ENCODE data around the gene RUNDC1. TPM values are rescaled to one million over a fixed set of nuclear protein-coding genes. Genes with fewer than 3 reads are reported as not detected.

The RUNDC1 gene
- total RNA-seq, 1 donor from 2014 or later: 10.3 TPM

GRCh38 chr17:43025290-43025657 is 44.9 kb downstream of the RUNDC1 start:
- DNase-seq (ENCODE audit: low read depth) (no peak), FAIRE-seq (no peak)
- peak overlapping the region; percentile 19 for H3K4me3 ChIP-seq (ENCODE audit: low read depth, low read length)
- no peaks in the 10 kb centered on the region for H3K27me3 ChIP-seq (ENCODE audit: control insufficient read depth, insufficient read depth, low read length)
- no peak for TF ChIP-seq CTCF (IDR thresholded peaks at IDR 0.05; ENCODE audit: insufficient read depth, low read length, severe bottlenecking)
- no peaks in the 10 kb centered on the region for H3K36me3 ChIP-seq (ENCODE audit: control insufficient read depth, insufficient read depth, low read length)

- no peaks in the 10 kb centered on the region for H3K27me3 ChIP-seq (ENCODE audit: control insufficient read depth, insufficient read depth, low read length)
- no peaks in the 10 kb centered on the region for H3K36me3 ChIP-seq (ENCODE audit: control insufficient read depth, insufficient read depth, low read length)
- DNase-seq (ENCODE audit: low read depth): no peak
- H3K4me3 ChIP-seq (ENCODE audit: low read depth, low read length): no peak overlapping the region
- FAIRE-seq: no peak
- TF ChIP-seq CTCF (IDR thresholded peaks at IDR 0.05; ENCODE audit: insufficient read depth, low read length, severe bottlenecking): no peak
Observed at GRCh38 chr17:43025766-43026537, 45.6 kb downstream of the RUNDC1 start.

- DNase-seq (ENCODE audit: low read depth): no peak
- TF ChIP-seq CTCF (IDR thresholded peaks at IDR 0.05; ENCODE audit: insufficient read depth, low read length, severe bottlenecking): no peak
- H3K36me3 ChIP-seq (ENCODE audit: control insufficient read depth, insufficient read depth, low read length): no peaks in the 10 kb centered on the region
- no peak for FAIRE-seq
- no peaks in the 10 kb centered on the region for H3K27me3 ChIP-seq (ENCODE audit: control insufficient read depth, insufficient read depth, low read length)
- no peak overlapping the region for H3K4me3 ChIP-seq (ENCODE audit: low read depth, low read length)
Observed at GRCh38 chr17:43026595-43026994, 46.2 kb downstream of the RUNDC1 start.

- H3K36me3 ChIP-seq (ENCODE audit: control insufficient read depth, insufficient read depth, low read length): no peaks in the 10 kb centered on the region
- H3K4me3 ChIP-seq (ENCODE audit: low read depth, low read length): no peak overlapping the region
- TF ChIP-seq CTCF (IDR thresholded peaks at IDR 0.05; ENCODE audit: insufficient read depth, low read length, severe bottlenecking): no peak
- no peak for FAIRE-seq
- no peak for DNase-seq (ENCODE audit: low read depth)
- H3K27me3 ChIP-seq (ENCODE audit: control insufficient read depth, insufficient read depth, low read length): no peaks in the 10 kb centered on the region
Observed at GRCh38 chr17:43027091-43028032, 47.0 kb downstream of the RUNDC1 start.

- Histone ChIP-seq H3K36me3 (ENCODE audit: control insufficient read depth, insufficient read depth, low read length) (no peaks in the 10 kb centered on the region), H3K4me3 (ENCODE audit: low read depth, low read length) (no peak overlapping the region), H3K27me3 (ENCODE audit: control insufficient read depth, insufficient read depth, low read length) (no peaks in the 10 kb centered on the region)
- FAIRE-seq (no peak), DNase-seq (ENCODE audit: low read depth) (no peak)
- TF ChIP-seq CTCF (IDR thresholded peaks at IDR 0.05; ENCODE audit: insufficient read depth, low read length, severe bottlenecking): no peak
Observed at GRCh38 chr17:43028221-43028861, 48.0 kb downstream of the RUNDC1 start.
